Mucosa of stomach (tissue), 1 donor: ENCODE results near the gene IKZF3.
"Not testable (repeated sequence)": the region's sequence is repeated elsewhere in the genome, so short reads cannot be mapped to it uniquely, and the experiment has no call there.

Source experiments
- H3K27me3 ChIP-seq: one replicate; pipeline ENCODE4 v1.7.0; 2013; ENCODE audit warnings: mild to moderate bottlenecking, low read length; ENCODE audit not compliant: control insufficient read depth, insufficient read depth
- H3K36me3 ChIP-seq: one replicate; pipeline ENCODE4 v1.7.0; 2013; ENCODE audit warnings: low read length; ENCODE audit not compliant: control insufficient read depth, insufficient read depth
- H3K4me1 ChIP-seq: one replicate; pipeline ENCODE4 v1.7.0; 2013; ENCODE audit warnings: mild to moderate bottlenecking, low read length; ENCODE audit not compliant: control insufficient read depth, insufficient read depth
- H3K4me3 ChIP-seq: one replicate; pipeline ENCODE4 v1.7.0; 2013; ENCODE audit warnings: low read length
- H3K9ac ChIP-seq: one replicate; pipeline ENCODE4 v1.7.0; 2013; ENCODE audit warnings: mild to moderate bottlenecking, low read length, moderate library complexity
- H3K9me3 ChIP-seq: one replicate; pipeline ENCODE4 v1.7.0; 2013; ENCODE audit warnings: mild to moderate bottlenecking, low read length, moderate library complexity; ENCODE audit not compliant: control insufficient read depth
- donor health status: Pancreatic carcinoma.

Gene IKZF3

GRCh38 chr17:39850186-39850585 is 13.9 kb downstream of the IKZF3 start:
- not testable (repeated sequence) for H3K36me3 ChIP-seq, H3K9ac ChIP-seq, H3K27me3 ChIP-seq, H3K9me3 ChIP-seq, H3K4me1 ChIP-seq, H3K4me3 ChIP-seq

GRCh38 chr17:39848600-39848999 is 15.5 kb downstream of the IKZF3 start:
- H3K27me3 ChIP-seq, result no peaks in the 10 kb centered on the region

DNA sequence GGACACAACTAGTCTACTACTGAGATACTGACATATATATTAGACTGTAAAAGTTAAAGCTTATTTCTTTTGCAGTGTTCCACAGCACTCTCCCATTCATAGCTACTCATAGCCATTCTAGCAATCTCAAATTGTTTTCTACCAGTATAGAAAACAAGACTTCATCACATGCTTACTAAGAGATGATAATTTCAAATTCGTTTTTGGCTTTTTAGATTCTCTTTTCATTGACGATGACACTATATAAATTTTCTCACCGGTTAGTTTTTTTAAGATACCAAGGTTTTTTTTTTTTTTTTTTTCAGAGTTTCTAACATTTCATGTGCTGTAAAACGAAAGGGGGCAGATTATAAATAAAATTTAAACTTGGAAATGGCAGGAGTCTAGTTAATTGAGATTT is 17.9 kb downstream of the IKZF3 start:
- H3K27me3 ChIP-seq, result no peaks in the 10 kb centered on the region
- H3K4me3 ChIP-seq, result no peak overlapping the region

More at GRCh38 chr17:39848600-39848999, 15.5 kb downstream of the IKZF3 start:
- H3K4me3 ChIP-seq, result no peak overlapping the region
- H3K9me3 ChIP-seq, result no peaks in the 10 kb centered on the region
- no peaks in the 10 kb centered on the region for H3K4me1 ChIP-seq
- H3K36me3 ChIP-seq, result no peaks in the 10 kb centered on the region
- H3K9ac ChIP-seq, result no peak overlapping the region

DNA sequence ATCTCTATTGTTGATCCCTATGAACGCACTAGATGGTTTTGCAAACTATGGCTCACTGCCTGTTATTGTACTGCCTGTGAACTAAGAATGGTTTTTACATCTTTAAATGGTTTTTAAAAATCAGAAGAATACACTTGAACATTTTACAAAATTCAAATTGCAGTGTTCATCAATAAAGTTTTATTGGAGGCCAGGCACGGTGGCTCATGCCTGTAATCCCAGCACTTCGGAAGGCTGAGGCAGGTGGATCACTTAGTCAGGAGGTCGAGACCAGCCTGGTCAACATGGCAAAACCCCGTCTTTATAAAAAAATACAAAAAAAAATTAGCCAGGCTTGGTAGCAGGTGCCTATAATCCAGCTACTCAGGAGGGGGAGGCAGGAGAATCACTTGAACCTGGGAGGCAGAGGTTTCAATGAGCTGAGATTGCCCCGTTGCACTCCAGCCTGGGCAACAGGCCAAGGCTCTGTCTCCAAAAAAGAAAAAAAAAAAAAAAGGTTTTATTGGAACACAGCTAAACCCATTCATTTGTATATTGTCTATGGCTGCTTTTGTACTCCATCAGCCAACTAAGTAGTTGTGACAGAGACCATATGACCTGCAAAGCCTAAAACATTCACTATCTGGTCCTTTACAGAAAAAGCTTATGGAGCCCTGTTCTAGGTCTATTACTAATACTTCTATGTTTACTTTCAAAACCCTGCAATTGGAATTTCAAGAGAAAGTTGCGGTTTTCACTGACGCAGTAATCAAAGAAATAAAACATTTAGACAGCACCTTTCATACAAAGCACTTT is 18.9 kb downstream of the IKZF3 start:
- no peaks in the 10 kb centered on the region for H3K36me3 ChIP-seq
- H3K9me3 ChIP-seq, result no peaks in the 10 kb centered on the region
- H3K4me3 ChIP-seq, result no peak overlapping the region
- no peak overlapping the region for H3K9ac ChIP-seq
- H3K27me3 ChIP-seq, result no peaks in the 10 kb centered on the region
- H3K4me1 ChIP-seq, result no peaks in the 10 kb centered on the region

More for the DNA sequence above, 17.9 kb downstream of the IKZF3 start:
- no peak overlapping the region for H3K9ac ChIP-seq
- no peaks in the 10 kb centered on the region for H3K9me3 ChIP-seq
- H3K4me1 ChIP-seq, result no peaks in the 10 kb centered on the region
- no peaks in the 10 kb centered on the region for H3K36me3 ChIP-seq

GRCh38 chr17:39841134-39841683 is 22.9 kb downstream of the IKZF3 start:
- H3K9me3 ChIP-seq, result no peaks in the 10 kb centered on the region
- H3K27me3 ChIP-seq, result no peaks in the 10 kb centered on the region
- H3K9ac ChIP-seq, result no peak overlapping the region
- H3K36me3 ChIP-seq, result no peaks in the 10 kb centered on the region
- no peak overlapping the region for H3K4me3 ChIP-seq
- H3K4me1 ChIP-seq, result no peaks in the 10 kb centered on the region

GRCh38 chr17:39838784-39839183 is 25.3 kb downstream of the IKZF3 start:
- no peaks in the 10 kb centered on the region for H3K36me3 ChIP-seq
- no peaks in the 10 kb centered on the region for H3K9me3 ChIP-seq
- no peak overlapping the region for H3K9ac ChIP-seq
- no peaks in the 10 kb centered on the region for H3K4me1 ChIP-seq
- no peaks in the 10 kb centered on the region for H3K27me3 ChIP-seq
- no peak overlapping the region for H3K4me3 ChIP-seq

DNA sequence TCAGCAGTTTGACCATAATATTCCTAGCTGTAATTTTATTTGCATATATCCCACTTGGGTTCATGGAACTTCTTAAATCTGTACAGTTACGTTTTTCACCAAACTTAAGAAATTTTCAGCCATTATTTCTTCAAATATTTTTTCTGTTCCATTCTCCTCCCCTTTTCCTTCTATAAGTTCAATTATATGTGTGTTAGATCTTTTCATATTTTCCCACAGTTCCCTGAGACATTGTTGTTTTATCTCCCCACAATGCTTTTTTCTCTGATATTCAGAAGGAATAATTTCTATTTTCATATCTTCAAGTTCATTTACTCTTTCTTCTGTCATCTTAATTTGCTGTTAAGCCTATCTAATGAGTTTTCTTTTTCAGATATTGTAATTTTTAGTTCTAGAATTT is 26.1 kb downstream of the IKZF3 start:
- H3K9ac ChIP-seq, result no peak overlapping the region
- no peaks in the 10 kb centered on the region for H3K36me3 ChIP-seq
- H3K4me1 ChIP-seq, result no peaks in the 10 kb centered on the region
- H3K9me3 ChIP-seq, result no peaks in the 10 kb centered on the region
- H3K4me3 ChIP-seq, result no peak overlapping the region
- no peaks in the 10 kb centered on the region for H3K27me3 ChIP-seq

- H3K27me3 ChIP-seq, result no peaks in the 10 kb centered on the region
- no peak overlapping the region for H3K4me3 ChIP-seq
- no peak overlapping the region for H3K9ac ChIP-seq
- H3K4me1 ChIP-seq, result no peaks in the 10 kb centered on the region
- no peaks in the 10 kb centered on the region for H3K9me3 ChIP-seq
- H3K36me3 ChIP-seq, result no peaks in the 10 kb centered on the region
Measured at GRCh38 chr17:39836117-39836516, 28.0 kb downstream of the IKZF3 start.

DNA sequence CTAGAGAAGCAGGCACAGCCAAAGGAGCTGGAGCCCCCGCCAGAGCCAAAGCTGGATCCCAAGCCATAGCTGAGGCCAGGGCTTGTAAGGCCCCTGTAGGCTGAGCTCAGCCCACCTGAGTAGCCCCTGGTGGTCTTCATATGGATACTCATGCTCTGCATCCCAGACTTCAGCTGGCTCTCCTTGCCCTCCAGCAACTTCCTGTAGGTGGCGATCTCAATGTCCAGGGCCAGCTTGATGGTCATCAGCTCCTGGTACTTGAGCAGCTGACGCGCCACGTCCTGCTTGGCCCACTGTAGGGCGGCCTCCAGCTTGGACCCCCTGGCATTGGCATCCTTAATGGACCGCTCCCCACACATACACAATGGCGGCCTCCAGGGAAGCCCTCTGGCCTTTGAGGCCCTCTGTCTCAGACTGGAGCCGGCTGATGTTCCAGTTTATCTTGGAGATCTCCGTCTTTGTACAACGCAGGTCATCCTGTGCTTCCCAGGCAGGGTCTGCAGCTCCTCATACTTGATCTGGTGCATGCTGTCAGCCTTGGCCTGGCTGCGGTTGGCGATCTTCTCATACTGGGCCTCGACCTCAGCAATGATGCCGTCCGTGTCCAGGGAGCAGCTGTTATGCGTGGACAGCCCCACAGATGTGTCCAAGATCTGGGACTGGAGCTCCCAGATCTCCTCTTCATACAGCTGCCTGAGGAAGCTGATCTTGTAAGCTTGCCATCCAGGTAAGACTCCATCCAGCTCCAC is 28.9 kb downstream of the IKZF3 start:
- no peak overlapping the region for H3K4me3 ChIP-seq

GRCh38 chr17:39834017-39834416 is 30.1 kb downstream of the IKZF3 start:
- H3K9me3 ChIP-seq, result no peaks in the 10 kb centered on the region
- H3K9ac ChIP-seq, result no peak overlapping the region
- no peak overlapping the region for H3K4me3 ChIP-seq
- H3K27me3 ChIP-seq, result no peaks in the 10 kb centered on the region
- no peaks in the 10 kb centered on the region for H3K36me3 ChIP-seq
- H3K4me1 ChIP-seq, result no peaks in the 10 kb centered on the region

More for the DNA sequence above, 28.9 kb downstream of the IKZF3 start:
- no peaks in the 10 kb centered on the region for H3K4me1 ChIP-seq
- H3K9ac ChIP-seq, result no peak overlapping the region
- H3K36me3 ChIP-seq, result no peaks in the 10 kb centered on the region
- H3K9me3 ChIP-seq, result no peaks in the 10 kb centered on the region
- no peaks in the 10 kb centered on the region for H3K27me3 ChIP-seq

- Histone ChIP-seq H3K27me3 (no peaks in the 10 kb centered on the region), H3K4me3 (no peak overlapping the region), H3K36me3 (no peaks in the 10 kb centered on the region), H3K9me3 (no peaks in the 10 kb centered on the region), H3K9ac (no peak overlapping the region), H3K4me1 (peaks cover 4% of the 10 kb centered on the region)
Measured at GRCh38 chr17:39831588-39831987, 32.5 kb downstream of the IKZF3 start.

GRCh38 chr17:39828443-39828842 is 35.7 kb downstream of the IKZF3 start:
- H3K36me3 ChIP-seq, result no peaks in the 10 kb centered on the region
- H3K4me3 ChIP-seq, result no peak overlapping the region
- H3K27me3 ChIP-seq, result no peaks in the 10 kb centered on the region
- H3K9me3 ChIP-seq, result no peaks in the 10 kb centered on the region
- H3K4me1 ChIP-seq, result peaks cover 4% of the 10 kb centered on the region
- H3K9ac ChIP-seq, result no peak overlapping the region
